Colonic mucosa (tissue), 4 donors: Measurements from ENCODE around the gene DCST1. TPM values are rescaled to one million over a fixed set of nuclear protein-coding genes. Genes with fewer than 3 reads are reported as not detected.

Experiments
- DNase-seq: peaks from one replicate; pipeline ENCODE4 v3.0.0-alpha.2; 2020
- H3K27ac ChIP-seq: fragments of 200-600 bp; one replicate; pipeline ENCODE4 v1.8.0; 2021
- H3K27me3 ChIP-seq: fragments of 200-600 bp; one replicate; pipeline ENCODE4 v1.8.0; 2021
- H3K36me3 ChIP-seq: fragments of 200-600 bp; one replicate; pipeline ENCODE4 v1.8.0; 2021
- H3K4me1 ChIP-seq: fragments of 200-600 bp; one replicate; pipeline ENCODE4 v1.8.0; 2021; ENCODE audit warnings: mild to moderate bottlenecking
- H3K4me3 ChIP-seq: fragments of 200-600 bp; one replicate; pipeline ENCODE4 v1.8.0; 2021
- H3K9ac ChIP-seq, 2 donors: one replicate each; pipeline ENCODE4 v1.7.0; 2013; ENCODE audit warnings: control low read depth in 2 of 2, low read depth in 2 of 2, low read length in 2 of 2
- H3K9me3 ChIP-seq: fragments of 200-600 bp; one replicate; pipeline ENCODE4 v1.8.0; 2021
- CTCF ChIP-seq: fragments of 200-600 bp; IDR thresholded peaks from one replicate; pipeline ENCODE4 v1.8.0; 2022; ENCODE audit warnings: antibody characterized with exemption, mild to moderate bottlenecking
- intact Hi-C: fragments of 100-400 bp; cut with DNase I; formaldehyde crosslinking; loops from one replicate; pipeline ENCODE4 v1.14.1; 2022
- total RNA-seq, 2 donors: library from RNA; stranded (reverse); fragmentation: NEBNext Ultra II Directional in 1 of 2; extraction: Animal tissue kit (Norgen Biotek cat#: 25700) in 1 of 2; gene quantifications; one replicate each; pipeline ENCODE4 v1.2.1, GENCODE V29; 2021
- donor health status: healthy.
- donor health status: DM: no; HTN: no; CAD: no.
- donor health status: DM: no; HTN: no; CAD: no.

The DCST1 gene
- total RNA-seq, 2 donors from 2014 or later, result not detected

GRCh38 chr1:155077346-155077745 is 43.7 kb downstream of the DCST1 start:
- H3K36me3 ChIP-seq, result no peaks in the 10 kb centered on the region
- no peak overlapping the region for H3K4me3 ChIP-seq
- no peak for DNase-seq
- peaks cover 21% of the 10 kb centered on the region for H3K27me3 ChIP-seq
- no peaks in the 10 kb centered on the region for H3K9me3 ChIP-seq
- H3K4me1 ChIP-seq, result peaks cover 30% of the 10 kb centered on the region
- H3K9ac ChIP-seq, result no peak overlapping the region
- TF ChIP-seq CTCF, result no peak
- intact Hi-C loops, result no loop called here
- no peak overlapping the region for H3K27ac ChIP-seq

GRCh38 chr1:155077758-155078445 is 44.3 kb downstream of the DCST1 start:
- no peak overlapping the region for H3K4me3 ChIP-seq
- H3K27ac ChIP-seq, result no peak overlapping the region
- no peak for TF ChIP-seq CTCF
- no peak for DNase-seq
- H3K4me1 ChIP-seq, result peaks cover 34% of the 10 kb centered on the region
- H3K9me3 ChIP-seq, result no peaks in the 10 kb centered on the region
- intact Hi-C loops, result no loop called here
- H3K36me3 ChIP-seq, result no peaks in the 10 kb centered on the region
- H3K9ac ChIP-seq, result no peak overlapping the region
- H3K27me3 ChIP-seq, result peaks cover 23% of the 10 kb centered on the region

GRCh38 chr1:155078469-155079209 is 45.0 kb downstream of the DCST1 start, which contains the start of gene EFNA3:
Gene EFNA3, plus strand, starts transcription at chr1:155078837. Its CDS starts 105 bp downstream, at chr1:155078942.
- Histone ChIP-seq H3K4me3 (peak within 1 kb of the TSS; percentile 48), H3K9me3 (no peaks in the 10 kb centered on the region), H3K27ac (no peak within 1 kb of the TSS), H3K4me1 (peaks cover 39% of the 10 kb centered on the region), H3K9ac (peak within 1 kb of the TSS; percentile 56 to 69), H3K36me3 (no peaks in the 10 kb centered on the region), H3K27me3 (peaks cover 23% of the 10 kb centered on the region)
- intact Hi-C loops, result no loop called here
- DNase-seq, result peak; percentile 86
- TF ChIP-seq CTCF, result no peak

- peaks cover 44% of the 10 kb centered on the region for H3K4me1 ChIP-seq
- no peak overlapping the region for H3K27ac ChIP-seq
- H3K4me3 ChIP-seq, result peak overlapping the region; percentile 48
These were observed 45.5 kb downstream of the DCST1 start for GRCh38 chr1:155079210-155079486.

More at GRCh38 chr1:155079210-155079486, 45.5 kb downstream of the DCST1 start:
- Histone ChIP-seq H3K27me3 (peaks cover 23% of the 10 kb centered on the region), H3K9ac (peak overlapping the region; percentile 56 to 69), H3K36me3 (no peaks in the 10 kb centered on the region), H3K9me3 (no peaks in the 10 kb centered on the region)
- intact Hi-C loops, result no loop called here
- TF ChIP-seq CTCF, result no peak
- no peak for DNase-seq
